ENCODE measurements around the gene TMEM8B.

Gene TMEM8B

GRCh38 chr9:35863583-35863982, 34.6 kb downstream of the TMEM8B start:
- H3K27me3 ChIP-seq (ENCODE audit: insufficient read depth, poor library complexity, severe bottlenecking): no peaks in the 10 kb centered on the region
- ATAC-seq (ENCODE audit: low read depth): no peak

GRCh38 chr9:35864695-35865255, 35.7 kb downstream of the TMEM8B start:
- no peak for TF ChIP-seq CTCF (IDR thresholded peaks at IDR 0.05; ENCODE audit: poor library complexity, severe bottlenecking)
- ATAC-seq (ENCODE audit: low read depth) (no peak), DNase-seq (ENCODE audit: low spot score) (no peak)
- Histone ChIP-seq H3K27me3 (ENCODE audit: insufficient read depth, poor library complexity, severe bottlenecking) (no peaks in the 10 kb centered on the region), H3K9me3 (ENCODE audit: severe bottlenecking) (no peaks in the 10 kb centered on the region), H3K4me3 (ENCODE audit: severe bottlenecking) (no peak overlapping the region), H3K27ac (ENCODE audit: poor library complexity, severe bottlenecking) (no peak overlapping the region), H3K4me1 (ENCODE audit: insufficient read depth, poor library complexity, severe bottlenecking) (peaks cover 3% of the 10 kb centered on the region), H3K36me3 (ENCODE audit: low read depth) (no peaks in the 10 kb centered on the region)

More at GRCh38 chr9:35863583-35863982, 34.6 kb downstream of the TMEM8B start:
- Histone ChIP-seq H3K4me1 (ENCODE audit: insufficient read depth, poor library complexity, severe bottlenecking) (no peaks in the 10 kb centered on the region), H3K36me3 (ENCODE audit: low read depth) (no peaks in the 10 kb centered on the region), H3K4me3 (ENCODE audit: severe bottlenecking) (no peak overlapping the region), H3K27ac (ENCODE audit: poor library complexity, severe bottlenecking) (no peak overlapping the region), H3K9me3 (ENCODE audit: severe bottlenecking) (no peaks in the 10 kb centered on the region)
- no peak for DNase-seq (ENCODE audit: low spot score)
- no peak for TF ChIP-seq CTCF (IDR thresholded peaks at IDR 0.05; ENCODE audit: poor library complexity, severe bottlenecking)

GRCh38 chr9:35867538-35867937, 38.5 kb downstream of the TMEM8B start:
- Histone ChIP-seq H3K4me1 (ENCODE audit: insufficient read depth, poor library complexity, severe bottlenecking) (peaks cover 6% of the 10 kb centered on the region), H3K27me3 (ENCODE audit: insufficient read depth, poor library complexity, severe bottlenecking) (no peaks in the 10 kb centered on the region), H3K36me3 (ENCODE audit: low read depth) (no peaks in the 10 kb centered on the region), H3K27ac (ENCODE audit: poor library complexity, severe bottlenecking) (no peak overlapping the region), H3K9me3 (ENCODE audit: severe bottlenecking) (no peaks in the 10 kb centered on the region), H3K4me3 (ENCODE audit: severe bottlenecking) (no peak overlapping the region)
- no peak for ATAC-seq (ENCODE audit: low read depth)
- DNase-seq (ENCODE audit: low spot score): no peak
- TF ChIP-seq CTCF (IDR thresholded peaks at IDR 0.05; ENCODE audit: poor library complexity, severe bottlenecking): no peak

GRCh38 chr9:35868933-35869332, 39.9 kb downstream of the TMEM8B start:
- no peaks in the 10 kb centered on the region for H3K9me3 ChIP-seq (ENCODE audit: severe bottlenecking)
- no peaks in the 10 kb centered on the region for H3K36me3 ChIP-seq (ENCODE audit: low read depth)
- DNase-seq (ENCODE audit: low spot score) (no peak), ATAC-seq (ENCODE audit: low read depth) (no peak)
- H3K4me3 ChIP-seq (ENCODE audit: severe bottlenecking): no peak overlapping the region
- H3K27ac ChIP-seq (ENCODE audit: poor library complexity, severe bottlenecking): no peak overlapping the region
- no peak for TF ChIP-seq CTCF (IDR thresholded peaks at IDR 0.05; ENCODE audit: poor library complexity, severe bottlenecking)
- peaks cover 6% of the 10 kb centered on the region for H3K4me1 ChIP-seq (ENCODE audit: insufficient read depth, poor library complexity, severe bottlenecking)
- H3K27me3 ChIP-seq (ENCODE audit: insufficient read depth, poor library complexity, severe bottlenecking): no peaks in the 10 kb centered on the region

GRCh38 chr9:35869621-35870216, 40.7 kb downstream of the TMEM8B start:
- no peak overlapping the region for H3K4me3 ChIP-seq (ENCODE audit: severe bottlenecking)
- H3K9me3 ChIP-seq (ENCODE audit: severe bottlenecking): no peaks in the 10 kb centered on the region
- H3K27ac ChIP-seq (ENCODE audit: poor library complexity, severe bottlenecking): no peak overlapping the region
- H3K36me3 ChIP-seq (ENCODE audit: low read depth): no peaks in the 10 kb centered on the region
- no peaks in the 10 kb centered on the region for H3K27me3 ChIP-seq (ENCODE audit: insufficient read depth, poor library complexity, severe bottlenecking)
- DNase-seq (ENCODE audit: low spot score) (no peak), ATAC-seq (ENCODE audit: low read depth) (no peak)
- TF ChIP-seq CTCF (IDR thresholded peaks at IDR 0.05; ENCODE audit: poor library complexity, severe bottlenecking): no peak
- peaks cover 6% of the 10 kb centered on the region for H3K4me1 ChIP-seq (ENCODE audit: insufficient read depth, poor library complexity, severe bottlenecking)
